Naive B cell (primary cell): ENCODE measurements around the gene S100A8. TPM values are rescaled to one million over a fixed set of nuclear protein-coding genes. Genes with fewer than 3 reads are reported as not detected.

Experiments
- ATAC-seq, 2 donors: fragments of 150-1000 bp; cut with Tn5 transposase; 2 replicates each; pipeline ENCODE4 v1.10.0; 2021; ENCODE audit warnings: low read depth in 2 of 2, mild to moderate bottlenecking in 2 of 2, moderate library complexity in 2 of 2
- DNase-seq: peaks from one replicate; pipeline ENCODE4 v3.0.0; 2022
- H3K27ac Mint-ChIP-seq, 6 donors: one replicate each; pipeline ENCODE4 v1.8.0; 2020 to 2022; ENCODE audit warnings: mild to moderate bottlenecking in 6 of 6, mixed read lengths in 6 of 6, moderate library complexity in 5 of 6, inconsistent platforms in 2 of 6
- H3K27me3 Mint-ChIP-seq, 3 donors: one replicate each; pipeline ENCODE4 v1.8.0; 2021 to 2022; ENCODE audit warnings: mixed read lengths in 3 of 3, mild to moderate bottlenecking in 1 of 3
- H3K36me3 Mint-ChIP-seq, 2 donors: one replicate each; pipeline ENCODE4 v1.8.0; 2020 to 2022; ENCODE audit warnings: mixed read lengths in 2 of 2, inconsistent platforms in 1 of 2, mild to moderate bottlenecking in 1 of 2
- H3K4me1 Mint-ChIP-seq, 3 donors: one replicate each; pipeline ENCODE4 v1.8.0; 2020 to 2022; ENCODE audit warnings: mixed read lengths in 3 of 3, inconsistent platforms in 1 of 3, mild to moderate bottlenecking in 1 of 3, moderate library complexity in 1 of 3
- H3K4me3 Mint-ChIP-seq, 8 donors: one replicate each; pipeline ENCODE4 v1.8.0; 2020 to 2022; ENCODE audit warnings: mild to moderate bottlenecking in 8 of 8, mixed read lengths in 8 of 8, moderate library complexity in 8 of 8, inconsistent platforms in 2 of 8
- H3K9me3 Mint-ChIP-seq, 7 donors: one replicate each; pipeline ENCODE4 v1.8.0; 2020 to 2022; ENCODE audit warnings: mixed read lengths in 7 of 7, mild to moderate bottlenecking in 5 of 7, inconsistent platforms in 2 of 7, moderate library complexity in 1 of 7
- polyA plus RNA-seq, 6 donors: library from polyadenylated mRNA; unstranded; fragments of 300-500 nt; fragmentation: Illumina TruSeq; gene quantifications; one replicate each; pipeline ENCODE4 v1.2.3, GENCODE V29; 2021; ENCODE audit warnings: low read depth in 6 of 6

S100A8 gene
- polyA plus RNA-seq, result 100 to 1,000 TPM in 1 of 6 donors, 10 to 100 TPM in 4, 1 to 10 TPM in 1; 6.3 to 131 (median 36.3) TPM

- DNase-seq, result no peak
- no peak within 1 kb of the TSS for H3K27ac Mint-ChIP-seq
These were observed at the start of gene S100A8 for GRCh38 chr1:153390938-153391710. TSS of gene S100A8 (minus strand) at chr1:153391073. CDS start at chr1:153390535, 538 bp downstream.

GRCh38 chr1:153439273-153439672 lies 48.4 kb upstream of the S100A8 start:
- Mint-ChIP-seq H3K36me3 (no peaks in the 10 kb centered on the region), H3K27me3 (peaks cover 19 to 44% (median 30%) of the 10 kb centered on the region in 3 donors), H3K27ac (no peak overlapping the region), H3K9me3 (peaks cover 0 to 5% (median 0%) of the 10 kb centered on the region in 7 donors), H3K4me1 (peaks cover 1 to 5% (median 3%) of the 10 kb centered on the region in 3 donors), H3K4me3 (no peak overlapping the region)
- no peak for DNase-seq
- ATAC-seq, result no peak

More at GRCh38 chr1:153390938-153391710, at the start of gene S100A8:
- H3K4me3 Mint-ChIP-seq, result no peak within 1 kb of the TSS
- peaks cover 23 to 62% (median 55%) of the 10 kb centered on the region in 3 donors for H3K27me3 Mint-ChIP-seq
- H3K9me3 Mint-ChIP-seq, result no peaks in the 10 kb centered on the region
- no peaks in the 10 kb centered on the region for H3K36me3 Mint-ChIP-seq
- no peak for ATAC-seq
- no peaks in the 10 kb centered on the region for H3K4me1 Mint-ChIP-seq

GRCh38 chr1:153438599-153438998 lies 47.7 kb upstream of the S100A8 start:
- DNase-seq, result no peak
- Mint-ChIP-seq H3K4me1 (peaks cover 1 to 5% (median 3%) of the 10 kb centered on the region in 3 donors), H3K27ac (no peak overlapping the region), H3K4me3 (no peak overlapping the region), H3K36me3 (no peaks in the 10 kb centered on the region), H3K27me3 (peaks cover 14 to 44% (median 23%) of the 10 kb centered on the region in 3 donors), H3K9me3 (peaks cover 0 to 5% (median 0%) of the 10 kb centered on the region in 7 donors)
- no peak for ATAC-seq

- Mint-ChIP-seq H3K27me3 (peaks cover 14 to 55% (median 28%) of the 10 kb centered on the region in 3 donors), H3K36me3 (no peaks in the 10 kb centered on the region), H3K9me3 (no peaks in the 10 kb centered on the region), H3K4me1 (peaks cover 1 to 5% (median 3%) of the 10 kb centered on the region in 3 donors), H3K4me3 (no peak overlapping the region), H3K27ac (no peak overlapping the region)
- ATAC-seq (no peak), DNase-seq (no peak)
These were observed 46.4 kb upstream of the S100A8 start for GRCh38 chr1:153437236-153437635.

- H3K27ac Mint-ChIP-seq, result no peak overlapping the region
- no peak for DNase-seq
- H3K9me3 Mint-ChIP-seq, result no peaks in the 10 kb centered on the region
- ATAC-seq, result no peak
- H3K27me3 Mint-ChIP-seq, result peaks cover 14 to 57% (median 35%) of the 10 kb centered on the region in 3 donors
- peaks cover 1 to 5% (median 3%) of the 10 kb centered on the region in 3 donors for H3K4me1 Mint-ChIP-seq
- no peaks in the 10 kb centered on the region for H3K36me3 Mint-ChIP-seq
- no peak overlapping the region for H3K4me3 Mint-ChIP-seq
These were observed 44.0 kb upstream of the S100A8 start for GRCh38 chr1:153434746-153435455.

GRCh38 chr1:153432874-153433681 lies 42.2 kb upstream of the S100A8 start:
- Mint-ChIP-seq H3K27ac (no peak overlapping the region), H3K4me3 (no peak overlapping the region), H3K9me3 (peaks cover 0 to 4% (median 0%) of the 10 kb centered on the region in 7 donors), H3K4me1 (peaks cover 1 to 5% (median 3%) of the 10 kb centered on the region in 3 donors), H3K36me3 (no peaks in the 10 kb centered on the region), H3K27me3 (peaks cover 10 to 59% (median 45%) of the 10 kb centered on the region in 3 donors)
- no peak for DNase-seq
- no peak for ATAC-seq

- H3K9me3 Mint-ChIP-seq, result peaks cover 0 to 4% (median 0%) of the 10 kb centered on the region in 7 donors
- no peak overlapping the region for H3K27ac Mint-ChIP-seq
- H3K4me3 Mint-ChIP-seq, result no peak overlapping the region
- ATAC-seq (no peak), DNase-seq (no peak)
- peaks cover 8 to 59% (median 44%) of the 10 kb centered on the region in 3 donors for H3K27me3 Mint-ChIP-seq
- H3K4me1 Mint-ChIP-seq, result peaks cover 1 to 5% (median 3%) of the 10 kb centered on the region in 3 donors
- no peaks in the 10 kb centered on the region for H3K36me3 Mint-ChIP-seq
These were observed 41.1 kb upstream of the S100A8 start for GRCh38 chr1:153431928-153432327.

GRCh38 chr1:153431427-153431826 lies 40.6 kb upstream of the S100A8 start:
- no peak overlapping the region for H3K4me3 Mint-ChIP-seq
- DNase-seq (no peak), ATAC-seq (no peak)
- peaks cover 1 to 2% (median 1%) of the 10 kb centered on the region in 3 donors for H3K4me1 Mint-ChIP-seq
- H3K9me3 Mint-ChIP-seq, result peaks cover 0 to 4% (median 0%) of the 10 kb centered on the region in 7 donors
- H3K27ac Mint-ChIP-seq, result no peak overlapping the region
- H3K27me3 Mint-ChIP-seq, result peaks cover 5 to 63% (median 44%) of the 10 kb centered on the region in 3 donors
- no peaks in the 10 kb centered on the region for H3K36me3 Mint-ChIP-seq

GRCh38 chr1:153431002-153431401 lies 40.1 kb upstream of the S100A8 start:
- Mint-ChIP-seq H3K4me1 (peaks cover 0 to 1% (median 0%) of the 10 kb centered on the region in 3 donors), H3K4me3 (no peak overlapping the region), H3K36me3 (no peaks in the 10 kb centered on the region), H3K27ac (no peak overlapping the region), H3K27me3 (peaks cover 5 to 64% (median 40%) of the 10 kb centered on the region in 3 donors), H3K9me3 (peaks cover 0 to 4% (median 0%) of the 10 kb centered on the region in 7 donors)
- ATAC-seq, result no peak
- DNase-seq, result no peak

- no peak for ATAC-seq
These were observed 39.7 kb upstream of the S100A8 start for GRCh38 chr1:153430561-153430960.

GRCh38 chr1:153430166-153430553 lies 39.3 kb upstream of the S100A8 start:
- no peak for DNase-seq
- H3K9me3 Mint-ChIP-seq, result peaks cover 0 to 4% (median 0%) of the 10 kb centered on the region in 7 donors
- no peaks in the 10 kb centered on the region for H3K36me3 Mint-ChIP-seq
- H3K4me3 Mint-ChIP-seq, result no peak overlapping the region
- ATAC-seq, result no peak
- H3K4me1 Mint-ChIP-seq, result no peaks in the 10 kb centered on the region
- H3K27ac Mint-ChIP-seq, result no peak overlapping the region
- peaks cover 11 to 72% (median 45%) of the 10 kb centered on the region in 3 donors for H3K27me3 Mint-ChIP-seq

More at GRCh38 chr1:153430561-153430960, 39.7 kb upstream of the S100A8 start:
- no peak for DNase-seq
- Mint-ChIP-seq H3K27me3 (peaks cover 7 to 68% (median 41%) of the 10 kb centered on the region in 3 donors), H3K4me1 (no peaks in the 10 kb centered on the region), H3K4me3 (no peak overlapping the region), H3K36me3 (no peaks in the 10 kb centered on the region), H3K27ac (no peak overlapping the region), H3K9me3 (peaks cover 0 to 4% (median 0%) of the 10 kb centered on the region in 7 donors)

GRCh38 chr1:153429266-153430165 lies 38.6 kb upstream of the S100A8 start:
- ATAC-seq, result no peak
- no peak for DNase-seq
- Mint-ChIP-seq H3K4me1 (no peaks in the 10 kb centered on the region), H3K36me3 (no peaks in the 10 kb centered on the region), H3K4me3 (no peak overlapping the region), H3K9me3 (peaks cover 0 to 4% (median 0%) of the 10 kb centered on the region in 7 donors), H3K27me3 (peaks cover 14 to 73% (median 48%) of the 10 kb centered on the region in 3 donors), H3K27ac (no peak overlapping the region)
